HG03175 (cell line): ENCODE measurements around the gene NDEL1.

Experiments used
- ATAC-seq: cut with Tn5 transposase; IDR thresholded peaks from one replicate; pipeline ENCODE4 v1.9.1; 2021; ENCODE audit warnings: mild to moderate bottlenecking, moderate library complexity; ENCODE audit not compliant: unreplicated experiment

Gene NDEL1

GRCh38 chr17:8499614-8500013, 63.9 kb downstream of the NDEL1 start:
- no peak for ATAC-seq

GRCh38 chr17:8500609-8501008, 64.9 kb downstream of the NDEL1 start:
- no peak for ATAC-seq

GRCh38 chr17:8502126-8502525, 66.4 kb downstream of the NDEL1 start:
- no peak for ATAC-seq

GRCh38 chr17:8503368-8503767, 67.7 kb downstream of the NDEL1 start:
- ATAC-seq, result no peak

- ATAC-seq, result no peak
Measured at GRCh38 chr17:8503807-8504206, 68.1 kb downstream of the NDEL1 start.

GRCh38 chr17:8504460-8505207, 69.0 kb downstream of the NDEL1 start:
- no peak for ATAC-seq

GRCh38 chr17:8506145-8506544, 70.5 kb downstream of the NDEL1 start:
- no peak for ATAC-seq

- no peak for ATAC-seq
Measured at GRCh38 chr17:8514801-8515200, 79.1 kb downstream of the NDEL1 start.
